ENCODE results near the gene ATP5IF1.

ATP5IF1 gene

GRCh38 chr1:28239004-28239403, 3.1 kb downstream of the ATP5IF1 start:
- DNase-seq, result no peak

- no peak for DNase-seq
Observed at GRCh38 chr1:28240024-28240423, 4.1 kb downstream of the ATP5IF1 start.

- no peak for DNase-seq
Observed at GRCh38 chr1:28241638-28242241, 5.8 kb downstream of the ATP5IF1 start.

GRCh38 chr1:28243685-28244311, 7.9 kb downstream of the ATP5IF1 start:
- no peak for DNase-seq

- no peak for DNase-seq
Observed at GRCh38 chr1:28244549-28245251, 8.8 kb downstream of the ATP5IF1 start.

- peak in 1 of 2 donors; percentile 28 for DNase-seq
Observed at GRCh38 chr1:28246427-28246832, 10.5 kb downstream of the ATP5IF1 start.

GRCh38 chr1:28247612-28248272, 11.8 kb downstream of the ATP5IF1 start:
- no peak for DNase-seq

GRCh38 chr1:28248273-28249012, 12.5 kb downstream of the ATP5IF1 start:
- DNase-seq, result peak; percentile 64 to 89

- peak in 1 of 2 donors; percentile 44 for DNase-seq
Observed at GRCh38 chr1:28249013-28249865, 13.3 kb downstream of the ATP5IF1 start.

GRCh38 chr1:28249866-28250295, 14.0 kb downstream of the ATP5IF1 start:
- no peak for DNase-seq

GRCh38 chr1:28256197-28256827, 20.4 kb downstream of the ATP5IF1 start:
- DNase-seq, result no peak

- DNase-seq, result no peak
Observed at GRCh38 chr1:28257736-28258135, 21.8 kb downstream of the ATP5IF1 start.

GRCh38 chr1:28258628-28259251, 22.8 kb downstream of the ATP5IF1 start:
- peak; percentile 55 to 69 for DNase-seq

- peak; percentile 99 to 100 for DNase-seq
Observed at GRCh38 chr1:28259252-28259933, 23.5 kb downstream of the ATP5IF1 start, which contains the start of gene SESN2. TSS of gene SESN2 (plus strand) at chr1:28259518. CDS start at chr1:28259848, 330 bp downstream.

- DNase-seq, result peak in 1 of 2 donors; percentile 42
Observed at GRCh38 chr1:28259934-28260802, 24.2 kb downstream of the ATP5IF1 start.

GRCh38 chr1:28260803-28261174, 24.9 kb downstream of the ATP5IF1 start:
- no peak for DNase-seq

- no peak for DNase-seq
Observed at GRCh38 chr1:28264897-28265296, 29.0 kb downstream of the ATP5IF1 start.

- DNase-seq, result no peak
Observed at GRCh38 chr1:28265577-28265976, 29.7 kb downstream of the ATP5IF1 start.

GRCh38 chr1:28266920-28267322, 31.0 kb downstream of the ATP5IF1 start:
- DNase-seq, result no peak

Measured in inflammatory macrophage treated with lipopolysaccharide for 1 hour (primary cell).